ENCODE measurements around the gene CUTC. TPM values are rescaled to one million over a fixed set of nuclear protein-coding genes. Genes with fewer than 3 reads are reported as not detected.

The CUTC gene
- total RNA-seq, 1 experiment from 2014 or later: 15.0 TPM

GRCh38 chr10:99781734-99782429 lies 49.8 kb downstream of the CUTC start:
- no TSS peak for BruUV-seq (replicated peaks)
- intact Hi-C loops (cut with micrococcal nuclease): no loop called here
- Mint-ChIP-seq H3K36me3 (ENCODE audit: insufficient read depth, unreplicated experiment) (peaks cover 7% of the 10 kb centered on the region), H3K4me3 (ENCODE audit: unreplicated experiment) (no peak overlapping the region), H3K27ac (ENCODE audit: low read depth, unreplicated experiment) (no peak overlapping the region), H3K9me3 (ENCODE audit: unreplicated experiment) (no peaks in the 10 kb centered on the region), H3K4me1 (ENCODE audit: insufficient read depth, unreplicated experiment) (peaks cover 57% of the 10 kb centered on the region), H3K27me3 (ENCODE audit: insufficient read depth, unreplicated experiment) (no peaks in the 10 kb centered on the region)
- CTCF ChIA-PET: interaction anchor here (0.6 to 1.5 kb wide), 6 partner anchors 9 to 141 kb away, joined by 3 to 6 read pairs (median 3); partner anchors contain the start of gene CUTC
- no peak for TF ChIP-seq CTCF (IDR thresholded peaks at IDR 0.05; ENCODE audit: unreplicated experiment)
- DNase-seq (ENCODE audit: unreplicated experiment): no peak
- POLR2A ChIA-PET: interaction anchor here (0.6 to 10.4 kb wide), 4 partner anchors 39 to 123 kb away, joined by 3 to 129 read pairs (median 4); partner anchors contain the start of genes COX15, CUTC and ENTPD7

- ChIA-PET CTCF (interaction anchor here (0.6 to 1.5 kb wide), 5 partner anchors 43 to 165 kb away, joined by 3 to 6 read pairs (median 3); partner anchors contain the start of gene CUTC), POLR2A (interaction anchor here (0.8 to 10.4 kb wide), 4 partner anchors 40 to 124 kb away, joined by 3 to 129 read pairs (median 4); partner anchors contain the start of genes COX15, CUTC and ENTPD7)
- intact Hi-C loops (cut with micrococcal nuclease): no loop called here
- Mint-ChIP-seq H3K36me3 (ENCODE audit: insufficient read depth, unreplicated experiment) (peaks cover 13% of the 10 kb centered on the region), H3K4me1 (ENCODE audit: insufficient read depth, unreplicated experiment) (peaks cover 49% of the 10 kb centered on the region), H3K4me3 (ENCODE audit: unreplicated experiment) (peak within 1 kb of the TSS; percentile 62), H3K27ac (ENCODE audit: low read depth, unreplicated experiment) (peak within 1 kb of the TSS; percentile 93), H3K9me3 (ENCODE audit: unreplicated experiment) (no peaks in the 10 kb centered on the region), H3K27me3 (ENCODE audit: insufficient read depth, unreplicated experiment) (no peaks in the 10 kb centered on the region)
- BruUV-seq (replicated peaks): no TSS peak
- peak; percentile 80 for DNase-seq (ENCODE audit: unreplicated experiment)
- no peak for TF ChIP-seq CTCF (IDR thresholded peaks at IDR 0.05; ENCODE audit: unreplicated experiment)
Measured at GRCh38 chr10:99782447-99783286, 50.6 kb downstream of the CUTC start, which contains the start of gene ABCC2. Gene ABCC2, plus strand, starts transcription at chr10:99782640. Its CDS starts 205 bp downstream, at chr10:99782845.

- Mint-ChIP-seq H3K9me3 (ENCODE audit: unreplicated experiment) (no peaks in the 10 kb centered on the region), H3K4me1 (ENCODE audit: insufficient read depth, unreplicated experiment) (peaks cover 47% of the 10 kb centered on the region), H3K36me3 (ENCODE audit: insufficient read depth, unreplicated experiment) (peaks cover 20% of the 10 kb centered on the region), H3K27me3 (ENCODE audit: insufficient read depth, unreplicated experiment) (no peaks in the 10 kb centered on the region), H3K27ac (ENCODE audit: low read depth, unreplicated experiment) (peak overlapping the region; percentile 36), H3K4me3 (ENCODE audit: unreplicated experiment) (peak overlapping the region; percentile 62)
- POLR2A ChIA-PET: interaction anchor here (1.0 to 2.7 kb wide), 4 partner anchors 17 to 52 kb away, joined by 3 to 22 read pairs (median 6); partner anchors contain the start of genes COX15 and CUTC
- DNase-seq (ENCODE audit: unreplicated experiment): peak; percentile 83
- no TSS peak for BruUV-seq (replicated peaks)
- CTCF ChIA-PET: no interaction called here
- no peak for TF ChIP-seq CTCF (IDR thresholded peaks at IDR 0.05; ENCODE audit: unreplicated experiment)
- intact Hi-C loops (cut with micrococcal nuclease): no loop called here
Measured at GRCh38 chr10:99784016-99784726, 52.1 kb downstream of the CUTC start.

All from MCF 10A (cell line).